Measurements from ENCODE around the gene CELF2. TPM values are rescaled to one million over a fixed set of nuclear protein-coding genes. Genes with fewer than 3 reads are reported as not detected.

CELF2 gene
- total RNA-seq, 1 donor from 2014 or later = 31.6 TPM

- H3K27me3 Mint-ChIP-seq (ENCODE audit: insufficient read depth, low read depth) = peaks cover 8% of the 10 kb centered on the region
- H3K4me2 ChIP-seq = no peak overlapping the region
- H3K9me3 ChIP-seq (ENCODE audit: low read depth) = no peaks in the 10 kb centered on the region
- peaks cover 49% of the 10 kb centered on the region for H3K4me1 ChIP-seq
- no peak for DNase-seq (ENCODE audit: low spot score)
- peaks cover 25% of the 10 kb centered on the region for H3F3A ChIP-seq (ENCODE audit: low read depth)
- H3K27ac Mint-ChIP-seq = peak overlapping the region; percentile 15
- no peak overlapping the region for H3K27ac ChIP-seq
- H3K36me3 Mint-ChIP-seq = no peaks in the 10 kb centered on the region
- H3K9me3 Mint-ChIP-seq = no peaks in the 10 kb centered on the region
- no peaks in the 10 kb centered on the region for H3K79me2 ChIP-seq (ENCODE audit: low read depth)
- no peak overlapping the region for H3K4me3 Mint-ChIP-seq
- H3K27me3 ChIP-seq = no peaks in the 10 kb centered on the region
- no peaks in the 10 kb centered on the region for H3K36me3 ChIP-seq
- no peak overlapping the region for H3K4me3 ChIP-seq
- TF ChIP-seq EZH2 (IDR thresholded peaks at IDR 0.05) = no peak
- no peak for TF ChIP-seq CTCF (IDR thresholded peaks at IDR 0.05)
- TF ChIP-seq EZH2phosphoT487 (IDR thresholded peaks at IDR 0.05) = no peak
- no peak overlapping the region for H2AFZ ChIP-seq (replicated peaks)
- peaks cover 47% of the 10 kb centered on the region for H3K4me1 Mint-ChIP-seq
- no peak overlapping the region for H3K9ac ChIP-seq
- no peaks in the 10 kb centered on the region for H4K20me1 ChIP-seq (ENCODE audit: low read depth)
Observed at GRCh38 chr10:11339013-11339412, 321.3 kb downstream of the CELF2 start.

GRCh38 chr10:11339660-11340059, 322.0 kb downstream of the CELF2 start:
- H3K79me2 ChIP-seq (ENCODE audit: low read depth) = no peaks in the 10 kb centered on the region
- TF ChIP-seq EZH2 (IDR thresholded peaks at IDR 0.05) = no peak
- no peak for TF ChIP-seq EZH2phosphoT487 (IDR thresholded peaks at IDR 0.05)
- TF ChIP-seq CTCF (IDR thresholded peaks at IDR 0.05) = no peak
- H4K20me1 ChIP-seq (ENCODE audit: low read depth) = no peaks in the 10 kb centered on the region
- H3K27ac ChIP-seq = no peak overlapping the region
- Mint-ChIP-seq H3K27me3 (ENCODE audit: insufficient read depth, low read depth) (peaks cover 8% of the 10 kb centered on the region), H3K27ac (no peak overlapping the region), H3K4me1 (peaks cover 42% of the 10 kb centered on the region), H3K4me3 (no peak overlapping the region), H3K9me3 (no peaks in the 10 kb centered on the region), H3K36me3 (no peaks in the 10 kb centered on the region)
- no peak overlapping the region for H3K4me2 ChIP-seq
- H3K36me3 ChIP-seq = no peaks in the 10 kb centered on the region
- peaks cover 43% of the 10 kb centered on the region for H3K4me1 ChIP-seq
- H3K4me3 ChIP-seq = no peak overlapping the region
- H3K27me3 ChIP-seq = no peaks in the 10 kb centered on the region
- no peak overlapping the region for H2AFZ ChIP-seq (replicated peaks)
- no peaks in the 10 kb centered on the region for H3K9me3 ChIP-seq (ENCODE audit: low read depth)
- H3F3A ChIP-seq (ENCODE audit: low read depth) = peaks cover 20% of the 10 kb centered on the region
- H3K9ac ChIP-seq = no peak overlapping the region
- DNase-seq (ENCODE audit: low spot score) = no peak

- no peaks in the 10 kb centered on the region for H4K20me1 ChIP-seq (ENCODE audit: low read depth)
Observed at GRCh38 chr10:11341283-11341960, 323.8 kb downstream of the CELF2 start.

More at GRCh38 chr10:11341283-11341960, 323.8 kb downstream of the CELF2 start:
- Mint-ChIP-seq H3K4me1 (peaks cover 32% of the 10 kb centered on the region), H3K27ac (no peak overlapping the region), H3K9me3 (no peaks in the 10 kb centered on the region), H3K27me3 (ENCODE audit: insufficient read depth, low read depth) (peaks cover 8% of the 10 kb centered on the region), H3K36me3 (no peaks in the 10 kb centered on the region), H3K4me3 (no peak overlapping the region)
- Histone ChIP-seq H3K9ac (no peak overlapping the region), H3K27me3 (no peaks in the 10 kb centered on the region), H3K4me3 (no peak overlapping the region), H3K4me1 (peaks cover 25% of the 10 kb centered on the region), H3K36me3 (no peaks in the 10 kb centered on the region), H3K4me2 (no peak overlapping the region), H3K79me2 (ENCODE audit: low read depth) (no peaks in the 10 kb centered on the region), H3K27ac (no peak overlapping the region), H3F3A (ENCODE audit: low read depth) (peaks cover 12% of the 10 kb centered on the region), H2AFZ (replicated peaks) (no peak overlapping the region), H3K9me3 (ENCODE audit: low read depth) (no peaks in the 10 kb centered on the region)
- no peak for DNase-seq (ENCODE audit: low spot score)
- TF ChIP-seq CTCF (IDR thresholded peaks at IDR 0.05) = no peak
